GM19239 (cell line): ENCODE results near the gene EPB41L4B.

ENCODE experiments used
- DNase-seq: peaks from one replicate; pipeline ENCODE4 v3.0.0; 2011; ENCODE audit warnings: low spot score; ENCODE audit not compliant: insufficient read length
- FAIRE-seq: peaks from 2 replicates; lab custom pipeline; 2011; peaks lifted over from hg19 to GRCh38; lab: Jason Lieb, UNC

EPB41L4B gene

GRCh38 chr9:109273869-109274268, 47.0 kb downstream of the EPB41L4B start:
- FAIRE-seq (no peak), DNase-seq (no peak)

DNA sequence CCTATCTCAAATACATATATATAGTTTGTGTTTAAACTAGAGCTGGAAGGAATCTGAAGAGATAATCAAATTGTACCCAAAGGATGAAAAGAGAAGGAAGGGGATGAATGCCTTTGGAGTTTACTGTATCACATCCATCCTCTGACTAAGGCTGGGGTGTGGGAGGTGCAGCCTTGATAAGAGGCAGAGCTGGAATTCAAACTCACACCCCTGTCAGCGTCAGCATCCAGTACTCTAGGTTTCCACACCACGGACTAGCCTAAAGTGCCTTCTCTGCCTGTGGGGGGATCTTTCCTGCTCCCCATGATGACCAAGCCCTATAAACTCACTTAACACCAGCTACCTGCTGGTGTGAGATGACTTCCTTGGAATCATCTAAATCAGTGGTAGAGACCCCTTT, 48.1 kb downstream of the EPB41L4B start:
- FAIRE-seq (no peak), DNase-seq (no peak)

DNA sequence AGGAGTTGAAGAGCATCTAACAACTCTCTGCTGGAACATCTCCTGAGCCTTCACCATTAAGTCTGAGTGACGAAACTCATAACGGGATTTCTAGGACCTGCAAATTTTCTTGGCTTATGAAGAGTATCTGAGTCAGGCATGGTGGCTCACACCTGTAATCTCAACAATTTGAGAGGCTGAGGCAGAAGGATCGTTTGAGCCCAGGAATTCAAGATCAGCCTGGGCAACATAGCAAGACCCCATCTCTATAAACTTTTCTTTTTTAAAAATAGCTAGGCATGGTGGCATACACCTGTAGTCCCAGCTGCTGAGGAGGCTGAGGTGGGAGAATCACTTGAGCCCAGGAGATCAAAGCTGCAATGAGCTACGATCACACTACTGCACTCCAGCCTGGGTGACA, 48.8 kb downstream of the EPB41L4B start:
- no peak for DNase-seq
- FAIRE-seq: no peak

GRCh38 chr9:109270971-109271925, 49.6 kb downstream of the EPB41L4B start:
- DNase-seq: no peak
- no peak for FAIRE-seq

GRCh38 chr9:109270441-109270840, 50.4 kb downstream of the EPB41L4B start:
- DNase-seq: no peak
- no peak for FAIRE-seq

- FAIRE-seq (no peak), DNase-seq (no peak)
Observed at GRCh38 chr9:109269839-109270238, 51.0 kb downstream of the EPB41L4B start.

DNA sequence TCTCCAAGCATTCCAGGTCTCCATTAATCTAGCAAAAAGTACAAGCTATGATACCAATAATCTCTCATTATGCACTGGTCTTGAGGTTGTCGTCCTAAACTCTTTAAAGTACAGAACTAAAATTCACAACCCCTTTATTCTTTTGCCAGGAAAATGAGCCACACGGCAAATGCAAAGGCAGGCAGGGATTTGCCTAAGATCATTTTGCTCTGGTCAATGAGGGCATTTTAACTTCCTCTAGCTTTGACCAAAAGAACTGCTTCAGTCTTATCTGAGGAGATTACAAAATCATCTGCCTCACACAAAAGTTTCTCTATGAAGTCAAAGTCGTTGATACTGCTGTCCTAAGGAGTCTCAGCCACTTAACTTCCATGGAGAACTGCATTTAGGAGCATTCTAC, 51.8 kb downstream of the EPB41L4B start:
- FAIRE-seq (no peak), DNase-seq (no peak)

GRCh38 chr9:109267555-109267954, 53.3 kb downstream of the EPB41L4B start:
- DNase-seq: no peak
- no peak for FAIRE-seq

- FAIRE-seq (no peak), DNase-seq (no peak)
Observed at GRCh38 chr9:109264877-109265587, 55.8 kb downstream of the EPB41L4B start.

DNA sequence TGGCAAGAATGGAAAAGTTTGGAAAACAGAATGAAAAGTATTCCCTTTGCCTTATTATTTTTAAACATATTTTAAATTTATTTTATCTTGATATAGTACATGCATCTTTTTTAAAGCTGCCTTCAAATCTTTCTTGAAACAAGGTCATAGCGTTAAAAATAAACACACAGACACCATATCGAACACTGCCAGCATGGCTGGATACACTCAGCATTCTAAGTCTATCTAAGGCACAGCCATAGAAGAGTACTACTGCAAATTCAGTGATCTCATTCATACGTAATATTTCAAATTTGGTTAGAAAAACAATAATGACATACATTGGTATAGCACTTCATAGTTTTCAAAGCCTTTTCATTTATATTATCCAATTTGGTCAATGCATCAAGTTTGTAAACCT, 57.5 kb downstream of the EPB41L4B start:
- FAIRE-seq: no peak
- DNase-seq: no peak

DNA sequence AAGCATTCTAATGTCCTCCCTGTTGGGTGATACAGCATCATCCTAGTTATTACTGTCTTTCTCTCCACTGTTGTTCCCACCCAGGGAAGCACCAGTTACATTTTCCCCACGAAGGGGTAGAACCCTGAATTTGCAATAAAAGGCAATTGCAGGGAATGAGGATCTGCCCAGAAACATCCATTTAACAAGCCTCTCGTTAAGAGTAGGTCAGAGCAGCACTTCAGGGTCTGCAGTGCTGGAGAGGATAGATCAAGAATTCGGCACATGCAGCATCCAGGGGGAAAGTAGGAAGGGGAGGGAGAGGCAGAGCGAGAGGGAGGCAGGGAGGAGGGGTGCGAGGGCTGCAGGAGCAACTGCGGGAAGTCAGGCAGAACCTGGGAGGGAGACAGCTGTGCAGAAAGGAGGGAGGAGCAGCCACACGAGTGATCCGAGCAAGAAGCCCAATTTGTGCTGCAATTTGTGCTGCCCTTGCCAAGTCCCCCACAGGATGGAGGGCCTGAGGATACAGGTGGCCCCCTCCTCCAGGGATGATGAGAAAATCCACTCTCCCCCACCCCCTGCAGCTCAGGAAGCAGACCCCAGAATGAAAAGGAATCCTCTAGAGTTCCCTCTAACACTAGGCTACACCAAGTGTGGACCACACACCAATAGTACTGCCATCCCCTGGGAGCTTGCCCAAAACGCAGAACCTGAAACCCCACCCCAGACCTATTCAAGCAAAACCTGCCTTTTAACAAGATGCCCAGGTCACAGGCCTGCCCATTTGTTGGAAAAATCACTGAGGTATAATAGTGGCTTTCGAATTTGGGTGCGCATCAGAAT, 62.2 kb downstream of the EPB41L4B start:
- DNase-seq (no peak), FAIRE-seq (no peak)

DNA sequence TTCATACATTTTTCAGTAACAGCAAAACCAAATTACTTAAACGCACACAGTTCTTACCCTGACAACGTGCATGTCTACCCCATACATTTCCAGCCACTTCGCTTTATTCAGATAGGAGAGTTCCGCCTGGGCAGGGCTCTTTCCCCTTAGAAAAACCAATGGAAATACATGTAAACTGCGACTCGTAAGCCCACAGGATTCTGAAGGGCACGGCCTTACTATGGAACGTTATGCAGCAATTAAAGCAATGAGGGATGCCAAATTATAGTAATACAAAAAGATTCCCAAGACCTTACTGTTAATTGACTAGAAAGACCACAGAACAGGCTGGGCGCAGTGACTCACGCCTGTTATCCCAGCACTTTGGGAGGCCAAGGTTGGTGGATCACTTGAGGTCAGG, 64.5 kb downstream of the EPB41L4B start:
- FAIRE-seq: no peak
- no peak for DNase-seq

DNA sequence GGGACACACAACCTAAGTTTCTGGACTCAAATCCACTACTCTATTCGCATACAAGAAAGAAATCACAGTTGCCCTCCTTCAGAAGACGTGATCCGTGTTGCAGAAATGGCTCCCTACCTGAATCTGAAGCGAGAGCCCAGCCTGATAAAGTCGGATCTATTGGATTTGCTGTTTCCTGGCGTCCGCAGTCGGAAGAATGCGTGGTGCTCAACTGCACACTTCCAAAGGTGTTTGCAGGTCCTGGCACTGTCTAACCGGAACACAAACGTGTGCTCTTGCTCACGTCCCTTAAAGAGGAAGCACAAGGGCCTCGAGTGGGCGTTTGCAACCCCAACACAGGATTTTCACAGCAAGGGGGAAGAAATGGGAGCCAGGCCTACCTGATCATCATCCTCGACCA, 65.5 kb downstream of the EPB41L4B start:
- FAIRE-seq (no peak), DNase-seq (no peak)

GRCh38 chr9:109254317-109254716, 66.5 kb downstream of the EPB41L4B start:
- FAIRE-seq (no peak), DNase-seq (no peak)

GRCh38 chr9:109253637-109254284, 67.1 kb downstream of the EPB41L4B start:
- no peak for DNase-seq

GRCh38 chr9:109253241-109253636, 67.6 kb downstream of the EPB41L4B start:
- DNase-seq (no peak), FAIRE-seq (no peak)

More at GRCh38 chr9:109253637-109254284, 67.1 kb downstream of the EPB41L4B start:
- FAIRE-seq: no peak

DNA sequence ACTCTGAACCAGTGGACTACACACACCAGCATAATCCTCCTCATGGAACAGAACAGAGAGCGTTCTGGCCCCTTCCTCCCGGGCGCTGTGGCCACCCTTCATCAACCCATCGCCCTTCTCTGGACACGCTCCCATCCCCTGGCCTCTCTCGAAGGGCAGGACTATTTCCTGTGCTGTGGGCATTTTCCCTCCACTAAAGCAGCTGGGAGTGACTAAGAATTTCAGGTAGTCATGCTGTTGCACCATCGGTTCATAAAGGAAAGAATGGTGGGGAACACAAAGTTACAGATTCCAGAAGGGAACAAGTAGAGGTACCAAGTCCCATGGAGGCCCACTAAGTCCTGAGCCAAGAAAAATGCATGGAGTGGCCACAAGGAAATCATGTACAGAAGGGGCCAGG, 68.6 kb downstream of the EPB41L4B start:
- FAIRE-seq: no peak
- DNase-seq: no peak

GRCh38 chr9:109251776-109252106, 69.1 kb downstream of the EPB41L4B start:
- no peak for FAIRE-seq
- no peak for DNase-seq

DNA sequence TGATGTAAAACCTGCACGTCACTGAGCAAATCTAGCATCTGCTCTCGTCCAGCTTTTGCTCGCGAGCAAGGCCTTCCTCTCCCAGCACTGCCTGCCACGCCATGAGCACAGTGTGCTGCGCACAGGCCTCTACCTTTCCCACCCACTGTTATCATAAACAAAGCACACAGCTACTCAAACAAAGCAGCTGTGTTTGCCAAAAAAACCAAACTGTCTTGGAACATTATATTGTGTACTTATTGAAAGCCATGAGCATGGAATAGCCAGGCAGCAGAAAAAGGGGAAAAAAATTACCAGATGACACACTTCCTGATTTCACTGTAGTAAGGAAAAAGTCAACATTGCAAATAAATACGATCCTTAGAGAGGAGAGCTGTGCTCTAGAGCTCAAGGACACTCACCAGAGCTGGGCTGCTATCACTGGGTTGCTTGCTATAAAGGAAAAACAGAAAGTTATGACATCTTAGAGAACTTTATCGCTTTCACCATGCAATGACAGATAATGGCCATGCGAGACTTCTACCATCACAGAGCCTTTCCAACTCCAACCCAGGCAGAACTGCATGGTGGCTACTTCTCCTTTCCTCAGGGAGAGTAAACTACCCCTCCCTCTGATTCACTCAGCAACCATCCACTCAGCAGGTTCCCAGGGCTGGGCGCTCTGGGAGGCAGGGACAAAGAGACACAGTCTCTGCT, 69.6 kb downstream of the EPB41L4B start:
- FAIRE-seq (no peak), DNase-seq (no peak)

- DNase-seq: no peak
- no peak for FAIRE-seq
Observed at GRCh38 chr9:109250771-109251079, 70.1 kb downstream of the EPB41L4B start.
